ENCODE data around the gene MTHFD2L. TPM values are rescaled to one million over a fixed set of nuclear protein-coding genes. Genes with fewer than 3 reads are reported as not detected.

Gene MTHFD2L
- total RNA-seq, 1 experiment from 2014 or later = 4.4 TPM

DNA sequence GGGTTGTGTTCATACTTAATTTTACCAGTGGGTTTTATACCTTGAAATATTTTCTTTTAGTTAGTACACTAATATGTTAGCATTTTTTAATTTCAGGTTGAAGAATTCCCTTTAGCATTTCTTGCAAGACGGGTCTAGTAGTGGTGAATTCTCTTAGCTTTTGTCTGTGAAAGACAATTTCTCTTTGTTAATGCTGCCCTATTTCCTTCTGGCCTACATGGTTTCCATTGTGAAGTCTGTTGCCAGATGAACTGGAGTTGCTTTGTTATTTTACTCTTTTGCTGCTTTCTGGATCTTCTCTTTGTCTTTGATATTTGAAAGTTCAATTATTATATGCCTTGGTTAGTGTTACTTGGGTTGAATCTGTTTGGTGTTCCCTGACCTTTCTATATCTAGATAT lies 25.0 kb upstream of the MTHFD2L start:
- no peak for DNase-seq (ENCODE audit: low read depth)

DNA sequence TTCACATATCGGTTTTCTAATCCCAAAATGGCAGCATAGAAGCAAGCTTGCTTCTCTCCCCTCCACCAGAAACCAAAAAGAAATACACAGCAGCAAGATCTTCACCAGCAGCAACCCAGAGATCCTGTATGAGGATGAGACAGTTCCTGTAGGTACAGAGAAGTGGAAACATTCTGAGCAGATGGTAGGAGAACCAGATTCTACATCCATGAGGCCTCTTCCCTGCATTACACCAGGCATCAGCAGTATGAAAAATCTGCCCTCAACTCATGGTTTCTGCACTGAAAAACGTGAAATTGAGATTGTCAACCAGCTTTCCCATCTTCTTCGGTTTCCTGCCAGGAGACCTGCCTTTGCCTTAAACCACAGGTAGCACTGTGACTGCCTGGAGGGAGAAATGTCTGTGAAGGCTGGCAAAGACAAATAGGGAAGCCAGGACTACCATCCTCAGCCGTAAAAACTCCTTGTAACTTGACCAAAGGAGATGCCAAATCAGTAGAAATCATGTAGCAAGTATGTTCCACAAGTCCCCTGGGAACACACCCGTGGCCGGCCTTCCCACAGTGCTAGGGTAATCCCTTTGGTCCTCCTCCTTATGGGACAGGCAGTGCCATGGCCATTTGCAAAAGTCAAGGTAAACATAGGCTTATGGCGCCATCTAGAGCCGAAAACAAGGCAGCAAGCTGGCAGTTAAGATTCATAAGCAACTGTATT lies 24.0 kb upstream of the MTHFD2L start:
- DNase-seq (ENCODE audit: low read depth) = peak; percentile 71

DNA sequence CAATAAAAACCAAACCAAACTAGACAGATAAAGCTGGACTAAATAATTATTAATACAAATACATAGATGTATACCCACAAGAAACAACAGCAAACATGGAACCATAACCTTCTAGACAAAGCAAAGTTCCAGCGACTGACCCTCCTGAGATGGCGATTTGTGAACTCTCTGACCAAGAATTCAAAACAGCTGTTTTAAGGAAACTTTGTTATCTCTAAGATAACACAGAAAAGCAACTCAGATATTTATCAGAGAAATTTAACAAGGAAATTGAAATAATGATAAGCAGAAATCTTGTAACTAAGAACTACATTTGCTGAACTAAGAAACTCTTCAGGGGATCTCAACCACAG lies 23.4 kb upstream of the MTHFD2L start:
- no peak for DNase-seq (ENCODE audit: low read depth)

DNA sequence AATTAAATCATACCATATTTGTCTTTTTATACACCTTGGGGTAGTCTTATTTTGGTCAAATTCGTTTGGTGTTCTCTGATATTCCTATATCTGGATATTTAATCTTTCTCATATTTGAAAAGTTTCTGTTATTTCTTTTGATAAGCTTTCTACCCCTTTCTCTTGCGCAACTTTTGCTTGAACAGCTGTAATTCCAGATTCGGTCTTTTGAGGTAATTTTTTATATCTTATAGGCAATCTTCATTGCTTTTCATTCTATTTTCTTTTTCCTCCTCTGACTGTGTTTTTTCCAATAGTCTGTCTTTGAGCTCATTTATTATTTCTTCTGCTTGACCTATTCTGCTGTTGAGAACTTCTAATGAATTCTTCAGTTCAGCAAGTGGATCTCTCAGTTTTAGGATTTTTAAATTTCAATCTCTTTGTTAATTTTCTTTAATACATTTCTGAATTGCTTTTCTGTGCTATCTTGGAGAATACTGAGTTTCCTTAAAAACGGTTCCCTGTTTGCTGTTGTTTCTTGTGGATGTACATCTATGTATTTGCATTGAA lies 11.3 kb upstream of the MTHFD2L start:
- DNase-seq (ENCODE audit: low read depth) = no peak

DNA sequence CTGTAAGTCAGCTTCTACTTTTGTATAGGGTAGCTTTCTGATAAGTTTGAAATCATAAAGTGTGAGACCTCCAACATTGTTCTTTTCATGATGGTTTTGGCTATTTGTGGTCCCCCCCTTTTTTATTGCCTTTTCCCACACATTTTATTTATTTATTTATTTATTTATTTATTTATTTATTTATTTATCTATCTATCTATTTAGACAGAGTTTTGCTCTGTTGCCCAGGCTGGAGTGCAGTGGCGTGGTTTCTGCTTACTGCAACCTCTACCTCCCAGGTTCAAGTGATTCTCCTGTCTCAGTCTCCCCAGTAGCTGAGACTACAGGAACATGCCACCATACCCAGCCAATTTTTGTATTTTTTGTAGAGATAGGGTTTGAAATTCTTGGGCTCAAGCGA lies 9.7 kb upstream of the MTHFD2L start:
- no peak for DNase-seq (ENCODE audit: low read depth)

DNA sequence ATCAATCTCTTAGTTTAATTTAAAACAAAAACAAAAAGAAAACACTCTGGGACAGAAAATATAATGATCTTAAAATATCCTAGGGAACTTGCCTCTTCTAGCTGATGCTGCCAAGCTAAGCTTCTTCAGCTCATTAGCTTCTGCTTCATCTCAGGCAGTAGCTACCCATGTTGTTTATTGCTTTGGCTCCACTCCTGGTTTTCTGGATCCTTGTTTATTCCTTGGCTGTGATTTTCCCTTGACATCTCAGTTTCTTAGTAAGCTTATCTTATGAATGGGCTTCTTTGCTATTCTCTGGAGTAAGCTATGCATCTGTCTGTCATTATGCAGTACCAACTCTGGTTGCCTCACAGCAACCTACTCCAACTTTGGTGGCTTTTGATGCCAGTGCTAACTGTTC lies 5.1 kb upstream of the MTHFD2L start:
- DNase-seq (ENCODE audit: low read depth) = peak; percentile 14

DNA sequence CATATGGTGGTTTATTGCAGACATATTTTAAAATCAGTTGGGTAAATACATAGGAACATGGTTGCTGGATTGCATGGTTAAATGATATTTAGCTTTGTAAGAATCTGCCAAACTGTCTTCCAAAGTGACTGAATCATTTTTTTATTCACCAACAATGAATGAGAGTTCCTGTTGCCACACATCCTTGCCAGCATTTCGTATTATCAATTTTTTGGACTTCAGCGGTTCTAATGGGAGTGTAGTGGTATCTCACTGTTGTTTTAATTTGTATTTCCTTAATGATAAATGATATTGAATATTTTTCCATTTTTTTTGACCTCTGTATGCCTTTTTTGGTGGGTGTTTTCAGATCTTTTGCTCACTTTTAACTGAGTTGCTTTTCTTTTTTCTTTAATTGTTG lies 1.4 kb upstream of the MTHFD2L start:
- no peak for DNase-seq (ENCODE audit: low read depth)

DNA sequence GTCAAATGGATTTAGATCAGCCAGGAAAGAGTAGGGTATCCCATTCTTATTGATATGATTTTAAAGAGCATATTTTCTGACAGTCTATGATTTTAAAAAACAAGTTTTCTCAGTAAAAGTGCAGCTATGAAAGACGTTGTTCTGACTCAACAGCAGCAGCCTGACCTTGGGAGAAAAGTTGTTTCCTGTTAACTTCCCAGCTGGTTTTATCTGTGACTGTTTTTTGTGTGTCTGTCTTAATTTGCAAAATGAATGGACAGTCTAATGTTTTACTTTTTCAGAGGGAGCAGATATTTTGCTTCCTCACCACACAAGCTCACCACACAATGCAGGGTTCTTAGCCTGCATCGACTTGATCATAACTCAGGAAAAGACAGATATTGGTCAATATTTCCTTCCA lies 764 bp upstream of the MTHFD2L start:
- peak; percentile 40 for DNase-seq (ENCODE audit: low read depth)

DNA sequence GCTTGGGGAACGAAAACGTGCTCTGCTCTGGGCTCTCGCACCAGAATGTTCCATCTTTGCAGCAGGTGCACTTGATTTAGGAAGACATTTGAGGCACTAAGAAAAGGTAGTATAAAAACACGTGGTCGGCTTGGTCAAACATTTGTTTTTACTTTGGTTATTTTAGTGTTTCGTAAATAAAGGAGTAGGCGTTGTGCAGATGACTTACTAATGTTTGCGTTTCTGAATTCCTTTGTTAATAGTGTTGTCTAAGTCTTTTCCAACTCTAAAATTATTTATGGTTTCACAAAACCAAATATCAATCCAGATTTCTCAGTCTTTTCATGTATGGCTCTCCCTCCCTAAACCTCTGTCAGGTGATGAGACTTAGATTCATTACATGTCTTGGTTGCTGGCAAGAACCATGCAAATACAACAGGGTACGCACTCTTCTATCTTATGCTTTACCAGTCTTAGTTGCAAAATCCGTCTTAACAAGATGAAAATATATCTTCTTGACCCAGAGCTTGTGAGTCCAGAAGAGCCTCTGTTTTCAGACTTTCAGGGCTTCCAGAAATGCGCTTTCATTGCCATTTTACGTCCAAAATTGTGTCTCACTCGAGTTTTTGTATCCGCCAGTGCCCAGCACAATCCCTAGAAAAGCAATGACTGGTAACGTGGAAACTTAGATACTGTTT lies 686 bp downstream of the MTHFD2L start:
- DNase-seq (ENCODE audit: low read depth) = no peak

DNA sequence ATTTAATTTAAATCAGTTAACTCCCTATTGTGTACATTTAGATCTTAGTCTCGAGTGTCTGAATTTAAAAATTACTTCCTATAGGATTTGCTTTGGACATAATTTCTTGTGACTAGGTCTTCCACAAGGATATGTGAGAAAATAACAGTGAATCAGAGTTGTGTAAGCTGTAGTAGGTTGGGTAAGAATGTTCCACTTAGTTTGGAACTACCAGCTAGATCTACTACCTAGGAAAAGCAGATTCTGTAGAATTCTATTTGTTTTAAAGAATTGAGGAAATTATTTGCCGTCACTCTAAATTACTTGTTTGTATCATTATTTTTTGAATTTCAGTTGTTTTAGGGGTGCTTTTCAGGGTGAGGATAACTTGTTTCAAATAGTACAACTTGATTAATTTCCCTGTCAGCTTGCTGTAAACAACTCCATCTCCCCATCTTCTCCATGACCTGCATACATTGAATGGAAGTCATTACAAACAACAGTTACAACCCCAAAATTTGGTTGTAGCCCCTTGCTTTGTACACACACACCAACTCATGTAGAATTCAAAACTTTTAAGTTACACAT lies 1.3 kb downstream of the MTHFD2L start:
- DNase-seq (ENCODE audit: low read depth) = no peak

DNA sequence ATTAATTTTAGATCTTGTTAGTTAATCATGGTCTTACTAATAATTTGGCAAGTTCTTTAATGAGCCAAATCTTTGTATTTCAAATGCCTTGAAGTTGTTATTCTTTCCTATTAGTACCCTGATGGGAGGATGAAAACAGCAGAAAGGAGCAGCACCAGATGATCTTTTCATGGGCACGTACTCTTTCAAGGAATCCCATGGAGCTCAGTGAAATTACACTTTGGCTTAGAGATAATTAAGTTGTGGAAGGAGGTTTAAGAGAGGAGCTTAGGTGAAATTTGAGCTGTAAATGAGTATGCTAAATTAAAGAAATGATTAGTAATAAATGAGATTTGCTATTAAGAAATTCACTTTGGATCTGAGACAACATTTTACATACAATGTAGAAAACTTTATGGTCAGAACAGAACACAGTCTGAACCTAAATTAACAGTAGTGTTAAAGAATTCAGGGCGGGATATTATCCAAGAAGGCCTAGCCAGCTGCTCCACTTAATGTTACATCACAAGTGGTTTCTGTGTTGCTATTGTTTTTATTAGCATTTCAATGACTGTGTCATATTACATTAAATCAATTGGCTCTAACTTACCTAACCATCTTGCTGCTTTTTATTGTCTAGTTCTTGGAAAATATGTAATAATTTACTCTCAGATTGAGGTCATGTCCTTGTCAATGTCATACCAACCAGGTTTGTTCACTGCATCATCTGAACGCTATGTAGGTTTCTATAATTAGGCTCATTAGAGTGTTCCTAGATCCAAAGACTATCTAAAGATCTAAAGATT lies 3.9 kb downstream of the MTHFD2L start:
- no peak for DNase-seq (ENCODE audit: low read depth)

DNA sequence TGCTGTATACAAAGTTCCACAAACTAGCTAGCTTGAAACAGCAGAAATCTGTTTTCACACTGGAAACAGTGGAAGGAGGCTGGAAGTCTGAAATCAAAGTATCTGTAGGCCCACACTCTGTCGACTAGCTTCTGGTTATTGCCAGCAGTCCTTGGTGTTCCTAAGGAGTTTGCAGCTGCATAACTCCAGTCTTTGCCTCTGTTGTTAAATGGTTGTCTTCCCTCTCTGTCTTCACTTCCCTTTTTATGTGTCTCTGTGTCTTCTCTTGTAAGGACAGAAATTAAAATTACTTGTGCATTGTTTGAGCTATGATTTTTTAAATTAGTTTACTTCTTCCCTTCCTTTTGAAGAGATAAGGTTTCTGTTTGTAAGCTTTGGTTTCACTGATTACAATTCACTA lies 8.2 kb downstream of the MTHFD2L start:
- DNase-seq (ENCODE audit: low read depth) = no peak

DNA sequence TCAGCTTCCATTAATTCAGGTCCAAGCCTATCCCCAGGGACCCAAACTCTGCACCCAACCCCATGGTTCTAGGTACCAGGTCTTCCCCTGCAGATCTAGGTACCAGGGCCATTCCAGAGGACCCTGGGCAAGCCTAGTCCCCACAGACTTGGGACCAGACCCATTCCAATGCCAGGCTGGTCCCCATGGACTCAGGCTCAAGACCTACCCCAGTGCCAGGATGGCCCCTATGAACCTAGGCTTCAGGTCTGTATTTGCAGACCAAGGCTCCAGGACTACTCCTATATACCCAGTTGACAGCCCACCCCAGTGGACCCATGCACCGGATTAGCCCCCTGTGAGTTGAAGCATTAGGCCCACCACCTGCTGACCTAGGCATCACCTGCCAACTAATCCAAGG lies 8.9 kb downstream of the MTHFD2L start:
- no peak for DNase-seq (ENCODE audit: low read depth)

DNA sequence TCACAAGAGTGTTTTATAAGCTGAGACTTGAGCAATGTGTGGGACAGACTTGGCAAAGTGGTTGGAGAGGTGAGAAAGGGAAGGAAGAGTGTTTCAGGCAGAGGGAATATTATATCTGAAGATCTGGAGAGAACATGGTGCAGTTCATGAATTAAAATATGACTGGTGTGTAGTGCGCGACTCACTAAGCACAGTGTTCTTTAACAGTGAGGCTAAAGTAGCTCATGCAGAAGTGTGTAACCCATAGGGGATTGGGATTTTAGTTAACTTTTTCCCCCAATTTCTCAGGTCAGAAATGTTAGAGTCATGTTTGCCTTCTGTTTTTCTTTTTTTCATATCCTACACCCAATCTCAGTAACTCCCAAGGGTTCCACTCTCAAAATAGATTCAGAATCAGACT lies 9.7 kb downstream of the MTHFD2L start:
- no peak for DNase-seq (ENCODE audit: low read depth)

DNA sequence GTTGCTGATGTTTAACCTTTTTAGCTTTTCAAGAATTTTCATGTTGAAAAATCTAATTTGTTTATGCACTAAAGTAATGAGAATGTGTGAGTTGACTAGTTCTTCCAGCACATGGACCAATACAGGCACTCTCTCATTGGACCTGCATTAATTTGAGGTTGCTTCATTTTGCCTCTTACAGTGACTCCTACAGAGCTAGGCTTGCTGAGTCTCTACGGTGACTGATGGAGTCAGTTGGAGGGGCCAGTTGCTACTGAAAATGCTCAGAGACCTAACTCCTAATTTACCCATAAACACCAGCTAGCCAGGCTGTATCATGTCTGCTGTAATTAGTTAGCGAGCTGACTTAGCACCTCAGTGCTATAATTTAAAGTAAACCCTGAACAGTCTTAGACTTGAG lies 10.9 kb downstream of the MTHFD2L start:
- DNase-seq (ENCODE audit: low read depth) = no peak

DNA sequence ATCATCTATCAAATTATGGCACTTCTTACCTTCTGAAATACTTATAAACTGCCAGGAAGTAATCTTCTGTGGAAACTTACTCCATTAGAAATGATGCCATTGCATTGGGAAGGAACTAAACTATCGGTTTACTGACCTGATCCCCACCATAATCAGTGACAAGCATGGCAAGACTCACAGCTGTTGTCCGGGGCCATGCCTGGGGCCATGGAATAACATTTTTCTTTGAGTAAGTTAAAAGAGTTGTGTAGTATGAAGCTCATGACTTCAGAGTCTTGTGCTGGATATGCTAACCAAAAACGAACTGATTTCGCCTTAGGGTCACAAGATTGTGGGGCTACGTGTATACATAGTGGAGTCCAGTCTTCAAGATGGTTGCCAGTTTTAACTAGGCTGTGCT lies 15.4 kb downstream of the MTHFD2L start:
- DNase-seq (ENCODE audit: low read depth) = no peak

DNA sequence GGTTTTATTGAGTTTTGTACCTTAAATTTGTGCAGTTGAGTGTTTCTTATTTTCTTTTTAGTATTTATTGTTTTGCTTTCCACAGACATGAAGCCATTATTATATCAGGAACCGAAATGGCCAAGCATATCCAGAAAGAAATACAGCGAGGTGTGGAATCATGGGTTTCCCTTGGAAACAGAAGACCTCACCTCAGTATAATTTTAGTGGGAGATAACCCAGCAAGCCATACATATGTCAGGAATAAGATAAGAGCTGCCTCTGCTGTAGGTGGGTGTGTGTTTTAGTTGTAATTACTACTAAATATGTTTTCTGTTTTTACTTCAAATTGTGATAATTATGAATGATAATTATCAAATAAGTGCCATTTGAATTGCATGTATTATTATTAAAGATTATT lies 16.5 kb downstream of the MTHFD2L start:
- no peak for DNase-seq (ENCODE audit: low read depth)

DNA sequence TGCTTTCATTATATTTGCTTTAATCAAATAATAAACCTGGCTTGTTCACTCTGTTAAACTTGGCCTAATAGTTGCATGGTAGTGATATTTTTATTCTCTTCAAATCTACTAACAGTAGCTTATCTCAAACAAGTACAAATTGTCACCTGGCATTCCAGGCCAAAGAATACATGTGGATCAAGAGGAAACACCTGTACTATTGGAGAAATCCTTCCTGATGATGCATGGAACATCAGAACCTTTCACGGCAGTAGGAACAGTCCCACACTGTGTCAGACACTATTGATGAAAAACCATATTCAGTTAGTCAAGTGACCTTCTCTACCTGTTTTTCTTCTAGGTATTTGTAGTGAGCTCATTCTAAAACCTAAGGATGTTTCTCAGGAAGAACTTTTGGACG lies 17.0 kb downstream of the MTHFD2L start:
- DNase-seq (ENCODE audit: low read depth) = no peak

DNA sequence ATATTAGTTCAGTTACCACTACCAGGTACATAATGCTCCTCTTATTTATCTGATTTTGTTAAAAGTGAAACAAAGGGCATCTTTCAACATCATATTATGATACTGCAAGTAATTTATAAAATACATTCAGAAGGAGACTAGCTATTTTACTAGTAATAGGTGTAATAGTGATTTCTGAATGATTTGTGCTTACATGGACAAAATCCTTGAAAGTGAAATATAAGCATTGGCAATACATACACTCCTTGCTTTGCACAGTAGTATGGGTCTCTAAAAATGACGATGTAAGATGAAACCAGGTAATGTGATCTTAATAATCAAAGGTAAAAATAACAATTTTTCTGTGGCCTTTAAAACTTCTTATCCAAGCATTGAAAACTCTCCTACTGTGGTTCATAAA lies 17.5 kb downstream of the MTHFD2L start:
- no peak for DNase-seq (ENCODE audit: low read depth)

DNA sequence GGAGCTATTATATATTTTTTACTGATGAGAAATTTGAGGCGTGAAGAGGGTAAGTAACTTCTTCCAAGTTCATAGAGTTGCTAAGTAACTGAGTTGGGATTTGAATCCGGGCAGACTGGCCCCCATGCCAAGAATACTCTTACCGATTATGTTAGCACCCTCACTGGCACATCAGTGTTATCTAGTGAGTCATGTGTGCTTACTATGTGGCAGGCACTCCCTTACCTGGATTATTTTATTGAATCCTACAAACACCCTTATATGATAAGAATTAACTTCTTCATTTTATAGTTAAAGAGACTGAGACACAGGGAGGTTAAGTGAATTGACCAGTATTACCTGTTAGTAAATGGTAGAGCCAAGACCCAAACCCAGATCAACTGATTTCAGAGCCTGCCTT lies 20.9 kb downstream of the MTHFD2L start:
- DNase-seq (ENCODE audit: low read depth) = no peak

DNA sequence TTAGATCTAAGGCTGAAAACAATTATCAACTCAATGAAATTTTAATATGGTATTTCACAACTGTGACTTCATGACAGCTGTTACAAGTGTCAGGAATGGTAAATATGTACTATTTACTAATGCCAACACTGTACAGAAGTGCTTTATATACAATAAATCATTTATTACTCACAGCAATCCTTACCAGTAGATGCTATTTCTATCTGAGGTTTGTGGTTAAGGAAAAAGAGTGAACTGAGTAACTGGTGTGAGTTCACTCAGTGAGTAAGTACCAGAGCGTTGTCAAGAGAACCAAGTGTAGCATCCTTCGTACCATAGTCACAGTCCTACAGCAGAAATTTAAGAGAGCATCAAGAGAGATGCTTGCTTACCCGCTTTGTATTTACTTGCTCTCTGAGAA lies 23.3 kb downstream of the MTHFD2L start:
- peak; percentile 40 for DNase-seq (ENCODE audit: low read depth)

DNA sequence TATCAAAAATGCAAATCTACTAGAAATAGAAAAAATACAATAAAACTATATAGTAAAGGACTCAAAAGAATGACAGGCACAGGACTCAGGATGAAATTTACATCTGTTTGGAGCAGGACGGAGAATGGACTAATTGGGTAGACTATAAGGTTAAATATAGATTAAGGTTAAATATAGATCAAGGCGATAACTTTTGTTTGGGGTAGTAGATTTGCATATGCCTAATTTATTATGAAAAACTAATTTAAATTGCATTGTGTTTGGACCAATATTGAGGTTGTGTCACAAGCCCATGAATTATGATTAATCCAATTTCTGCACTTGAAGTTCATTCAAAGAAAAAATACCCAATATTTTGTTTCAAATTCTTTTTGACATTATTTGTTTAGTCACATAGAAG lies 31.0 kb downstream of the MTHFD2L start:
- no peak for DNase-seq (ENCODE audit: low read depth)

Measured in M059J (cell line).